Hepatocyte (in vitro differentiated cells): ENCODE results near the gene FRMPD1. TPM values are rescaled to one million over a fixed set of nuclear protein-coding genes. Genes with fewer than 3 reads are reported as not detected.

ENCODE experiments used
- DNase-seq: peaks from one replicate; pipeline ENCODE4 v3.0.0-alpha.2; 2016; ENCODE audit warnings: low spot score
- H2AFZ ChIP-seq: fragments of 200-600 bp; sonication (generic); 2 replicates; pipeline ENCODE4 v1.6.0; 2016; ENCODE audit warnings: antibody characterized with exemption, mild to moderate bottlenecking
- H3K27ac ChIP-seq: fragments of 200-600 bp; sonication (generic); 2 replicates; pipeline ENCODE4 v1.5.1; 2016; ENCODE audit warnings: mild to moderate bottlenecking
- H3K27me3 ChIP-seq: fragments of 200-600 bp; sonication (generic); 2 replicates; pipeline ENCODE4 v1.6.1; 2016
- H3K36me3 ChIP-seq: fragments of 200-600 bp; sonication (generic); replicated peaks from 2 replicates; pipeline ENCODE4 v1.5.1; 2016; ENCODE audit warnings: low read depth; ENCODE audit not compliant: insufficient read depth
- H3K4me1 ChIP-seq: fragments of 200-600 bp; sonication (generic); 2 replicates; pipeline ENCODE4 v1.5.1; 2016; ENCODE audit warnings: mild to moderate bottlenecking, moderate library complexity; ENCODE audit not compliant: insufficient read depth
- H3K4me2 ChIP-seq: fragments of 200-600 bp; sonication (generic); 2 replicates; pipeline ENCODE4 v1.6.0; 2016
- H3K4me3 ChIP-seq: fragments of 200-600 bp; sonication (generic); 2 replicates; pipeline ENCODE4 v1.5.1; 2016; ENCODE audit warnings: mild to moderate bottlenecking
- H3K79me2 ChIP-seq: fragments of 200-600 bp; sonication (generic); 2 replicates; pipeline ENCODE4 v1.6.0; 2017; ENCODE audit warnings: mild to moderate bottlenecking
- H3K9me2 ChIP-seq: fragments of 200-600 bp; sonication (generic); replicated peaks from 2 replicates; pipeline ENCODE4 v1.6.0; 2017; ENCODE audit warnings: mild to moderate bottlenecking; ENCODE audit not compliant: insufficient read depth
- H3K9me3 ChIP-seq: fragments of 200-600 bp; sonication (generic); 2 replicates; pipeline ENCODE4 v1.5.1; 2016; ENCODE audit warnings: low read depth, mild to moderate bottlenecking
- H4K20me1 ChIP-seq: fragments of 200-600 bp; sonication (generic); 2 replicates; pipeline ENCODE4 v1.6.0; 2016; ENCODE audit warnings: mild to moderate bottlenecking; ENCODE audit not compliant: insufficient read depth, poor library complexity, severe bottlenecking
- EZH2 ChIP-seq: fragments of 200-600 bp; sonication (generic); IDR thresholded peaks from 2 replicates; pipeline ENCODE4 v1.6.1; 2016; ENCODE audit warnings: antibody characterized with exemption, mild to moderate bottlenecking, borderline replicate concordance
- EZH2phosphoT487 ChIP-seq: fragments of 200-600 bp; sonication (generic); IDR thresholded peaks from one replicate; pipeline ENCODE4 v1.6.1; 2018; ENCODE audit warnings: antibody characterized with exemption, mild to moderate bottlenecking, low read depth, moderate library complexity; ENCODE audit not compliant: unreplicated experiment, severe bottlenecking
- WGBS: methylation state at CpG from one replicate; pipeline ENCODE4 v1.1.6; 2016; ENCODE audit warnings: low lambda C conversion rate; ENCODE audit errors: missing lambda C conversion rate; 5-methylcytosine and 5-hydroxymethylcytosine counted together
- polyA plus RNA-seq: library from polyadenylated mRNA; unstranded; fragments of >200 nt; fragmentation: Nextera tagmentation; extraction: Ambion mirVana; gene quantifications from 2 replicates; pipeline ENCODE4 v1.2.1, GENCODE V29; 2016
- total RNA-seq: library from RNA; depleted of rRNA; stranded (reverse); fragments of >200 nt; gene quantifications from 2 replicates; pipeline ENCODE4 v1.2.3, GENCODE V29; 2014
- TF ChIP-seq, protein P1 (sequence below): fragments of 200-600 bp; sonication (generic); IDR thresholded peaks from 2 replicates; pipeline ENCODE4 v1.5.1; 2016; ENCODE audit warnings: antibody characterized with exemption, mild to moderate bottlenecking; ENCODE audit not compliant: poor library complexity

Gene FRMPD1
- total and polyA plus RNA-seq, 2 experiments from 2014 or later, result 0.10 to 0.36 TPM

DNA sequence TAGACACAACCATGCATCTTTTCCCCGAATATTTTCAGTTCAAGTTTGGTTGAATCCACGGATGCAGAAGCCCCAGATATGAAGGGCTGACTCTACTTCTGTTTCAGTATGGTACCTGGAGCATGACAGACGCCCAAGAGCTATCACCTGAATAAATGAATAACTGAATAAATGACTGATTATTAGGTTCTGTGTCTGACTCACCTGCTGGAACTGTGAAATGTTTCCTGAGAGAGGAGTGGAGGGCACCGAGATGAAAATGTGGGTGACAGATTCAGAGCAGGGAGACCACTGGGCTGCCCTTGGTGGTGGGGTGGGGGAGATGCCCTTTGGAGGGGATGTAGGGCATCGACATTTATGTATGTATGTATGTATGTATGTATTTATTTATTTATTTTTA is 13.2 kb downstream of the FRMPD1 start:
- H3K79me2 ChIP-seq, result no peaks in the 10 kb centered on the region
- no peak for DNase-seq
- H3K4me2 ChIP-seq, result no peak overlapping the region
- peaks cover 27% of the 10 kb centered on the region for H3K27me3 ChIP-seq
- no peak overlapping the region for H2AFZ ChIP-seq
- no peaks in the 10 kb centered on the region for H3K9me3 ChIP-seq
- no peaks in the 10 kb centered on the region for H3K4me1 ChIP-seq
- 76% methylated on average over 5 of the region's 5 CpGs for whole genome bisulfite sequencing
- H4K20me1 ChIP-seq, result no peaks in the 10 kb centered on the region
- TF ChIP-seq EZH2, result no peak
- TF ChIP-seq, protein P1, sequence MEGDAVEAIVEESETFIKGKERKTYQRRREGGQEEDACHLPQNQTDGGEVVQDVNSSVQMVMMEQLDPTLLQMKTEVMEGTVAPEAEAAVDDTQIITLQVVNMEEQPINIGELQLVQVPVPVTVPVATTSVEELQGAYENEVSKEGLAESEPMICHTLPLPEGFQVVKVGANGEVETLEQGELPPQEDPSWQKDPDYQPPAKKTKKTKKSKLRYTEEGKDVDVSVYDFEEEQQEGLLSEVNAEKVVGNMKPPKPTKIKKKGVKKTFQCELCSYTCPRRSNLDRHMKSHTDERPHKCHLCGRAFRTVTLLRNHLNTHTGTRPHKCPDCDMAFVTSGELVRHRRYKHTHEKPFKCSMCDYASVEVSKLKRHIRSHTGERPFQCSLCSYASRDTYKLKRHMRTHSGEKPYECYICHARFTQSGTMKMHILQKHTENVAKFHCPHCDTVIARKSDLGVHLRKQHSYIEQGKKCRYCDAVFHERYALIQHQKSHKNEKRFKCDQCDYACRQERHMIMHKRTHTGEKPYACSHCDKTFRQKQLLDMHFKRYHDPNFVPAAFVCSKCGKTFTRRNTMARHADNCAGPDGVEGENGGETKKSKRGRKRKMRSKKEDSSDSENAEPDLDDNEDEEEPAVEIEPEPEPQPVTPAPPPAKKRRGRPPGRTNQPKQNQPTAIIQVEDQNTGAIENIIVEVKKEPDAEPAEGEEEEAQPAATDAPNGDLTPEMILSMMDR, result no peak
- no peak for TF ChIP-seq EZH2phosphoT487
- H3K27ac ChIP-seq, result no peak overlapping the region
- no peaks in the 10 kb centered on the region for H3K36me3 ChIP-seq
- H3K4me3 ChIP-seq, result no peak overlapping the region
- H3K9me2 ChIP-seq, result no peaks in the 10 kb centered on the region

DNA sequence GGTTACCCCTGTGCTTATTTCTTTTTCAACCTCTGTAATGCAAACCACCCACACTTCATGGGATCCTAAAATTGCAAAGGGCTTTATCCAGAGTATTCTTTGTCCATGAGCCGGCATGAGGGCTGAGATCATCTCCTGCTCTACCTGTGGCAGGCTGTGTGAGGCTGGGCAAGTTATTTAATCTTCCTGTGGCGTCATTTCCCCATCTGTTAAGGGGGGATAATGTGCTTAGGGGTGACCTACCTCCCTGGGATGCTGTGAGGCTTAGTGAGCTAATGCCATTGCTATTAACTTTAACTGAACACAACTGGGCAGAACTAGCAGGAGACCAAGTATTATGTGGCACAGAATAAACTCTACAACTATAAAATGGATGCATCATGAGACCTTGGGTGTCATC is 17.0 kb downstream of the FRMPD1 start:
- H2AFZ ChIP-seq, result no peak overlapping the region
- no peak for DNase-seq
- no peaks in the 10 kb centered on the region for H3K4me1 ChIP-seq
- no peaks in the 10 kb centered on the region for H3K36me3 ChIP-seq
- no peak for TF ChIP-seq EZH2phosphoT487
- no peak for TF ChIP-seq EZH2
- TF ChIP-seq, protein P1, result no peak
- peaks cover 34% of the 10 kb centered on the region for H3K27me3 ChIP-seq
- H3K27ac ChIP-seq, result no peak overlapping the region
- 72% methylated on average over 2 of the region's 2 CpGs for WGBS
- no peaks in the 10 kb centered on the region for H3K79me2 ChIP-seq
- H4K20me1 ChIP-seq, result no peaks in the 10 kb centered on the region
- no peak overlapping the region for H3K4me2 ChIP-seq
- H3K4me3 ChIP-seq, result no peak overlapping the region
- H3K9me2 ChIP-seq, result no peaks in the 10 kb centered on the region
- no peaks in the 10 kb centered on the region for H3K9me3 ChIP-seq

DNA sequence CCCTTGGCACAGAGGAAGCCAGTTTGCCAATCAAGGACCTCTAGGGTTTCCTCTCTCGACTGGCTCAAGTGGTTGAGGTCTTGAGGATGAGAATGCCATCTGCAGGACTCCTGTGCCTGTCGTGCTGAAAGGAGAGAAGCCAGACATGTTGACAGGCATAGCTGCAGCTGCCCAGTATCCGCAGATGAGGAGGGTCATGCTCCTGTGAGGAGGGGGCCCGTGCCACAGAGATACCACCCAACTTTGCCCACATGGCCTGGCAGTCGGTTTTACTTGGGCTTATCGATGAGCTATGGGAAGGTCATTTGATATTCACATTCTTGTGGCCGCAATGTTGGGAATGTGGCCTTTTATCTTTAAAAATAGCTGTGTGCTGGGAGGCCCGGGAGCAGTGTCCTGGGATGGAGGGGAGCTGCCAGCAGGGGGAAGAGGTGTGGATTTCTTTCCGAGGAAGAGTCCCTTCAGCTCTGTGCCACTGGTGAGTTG is 17.4 kb downstream of the FRMPD1 start:
- peaks cover 34% of the 10 kb centered on the region for H3K27me3 ChIP-seq
- H2AFZ ChIP-seq, result no peak overlapping the region

DNA sequence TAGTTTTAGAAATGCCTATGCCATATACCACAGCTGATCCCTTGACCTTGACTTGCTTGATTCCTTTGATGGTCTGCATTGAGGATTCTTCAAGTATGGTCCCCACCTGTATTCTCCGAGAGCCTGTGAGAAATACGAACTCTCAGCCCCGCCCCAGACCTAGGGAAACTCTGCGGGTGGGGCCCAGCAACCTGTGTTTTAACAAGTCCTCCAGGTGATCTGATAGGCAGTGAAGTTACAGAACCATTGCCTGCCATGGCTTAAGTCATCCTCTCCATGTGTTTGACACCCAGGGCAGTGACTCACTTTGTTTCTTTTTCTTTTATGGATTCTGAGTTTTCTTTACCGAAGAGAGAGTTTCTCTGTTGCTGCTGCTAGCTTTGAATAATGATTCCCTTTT is 18.5 kb downstream of the FRMPD1 start:
- H3K27me3 ChIP-seq, result peaks cover 28% of the 10 kb centered on the region
- peak; percentile 15 for DNase-seq

More for the DNA sequence above, 17.4 kb downstream of the FRMPD1 start:
- Histone ChIP-seq H3K4me1 (no peaks in the 10 kb centered on the region), H3K9me2 (no peaks in the 10 kb centered on the region), H4K20me1 (no peaks in the 10 kb centered on the region), H3K36me3 (no peaks in the 10 kb centered on the region), H3K79me2 (no peaks in the 10 kb centered on the region), H3K4me3 (no peak overlapping the region), H3K4me2 (no peak overlapping the region), H3K9me3 (no peaks in the 10 kb centered on the region), H3K27ac (no peak overlapping the region)
- WGBS, result 36% methylated on average over 9 of the region's 9 CpGs
- DNase-seq, result no peak
- TF ChIP-seq EZH2, result no peak

More for the DNA sequence above, 18.5 kb downstream of the FRMPD1 start:
- Histone ChIP-seq H3K9me2 (no peaks in the 10 kb centered on the region), H3K36me3 (no peaks in the 10 kb centered on the region), H3K4me1 (no peaks in the 10 kb centered on the region), H2AFZ (no peak overlapping the region), H3K79me2 (no peaks in the 10 kb centered on the region), H3K4me3 (no peak overlapping the region), H3K4me2 (no peak overlapping the region), H3K9me3 (no peaks in the 10 kb centered on the region), H3K27ac (no peak overlapping the region), H4K20me1 (no peaks in the 10 kb centered on the region)
- 60% methylated on average over 5 of the region's 5 CpGs for WGBS
- no peak for TF ChIP-seq EZH2phosphoT487
- TF ChIP-seq, protein P1, result no peak
